Measurements from ENCODE around the gene ARMC5.

Gene ARMC5

DNA sequence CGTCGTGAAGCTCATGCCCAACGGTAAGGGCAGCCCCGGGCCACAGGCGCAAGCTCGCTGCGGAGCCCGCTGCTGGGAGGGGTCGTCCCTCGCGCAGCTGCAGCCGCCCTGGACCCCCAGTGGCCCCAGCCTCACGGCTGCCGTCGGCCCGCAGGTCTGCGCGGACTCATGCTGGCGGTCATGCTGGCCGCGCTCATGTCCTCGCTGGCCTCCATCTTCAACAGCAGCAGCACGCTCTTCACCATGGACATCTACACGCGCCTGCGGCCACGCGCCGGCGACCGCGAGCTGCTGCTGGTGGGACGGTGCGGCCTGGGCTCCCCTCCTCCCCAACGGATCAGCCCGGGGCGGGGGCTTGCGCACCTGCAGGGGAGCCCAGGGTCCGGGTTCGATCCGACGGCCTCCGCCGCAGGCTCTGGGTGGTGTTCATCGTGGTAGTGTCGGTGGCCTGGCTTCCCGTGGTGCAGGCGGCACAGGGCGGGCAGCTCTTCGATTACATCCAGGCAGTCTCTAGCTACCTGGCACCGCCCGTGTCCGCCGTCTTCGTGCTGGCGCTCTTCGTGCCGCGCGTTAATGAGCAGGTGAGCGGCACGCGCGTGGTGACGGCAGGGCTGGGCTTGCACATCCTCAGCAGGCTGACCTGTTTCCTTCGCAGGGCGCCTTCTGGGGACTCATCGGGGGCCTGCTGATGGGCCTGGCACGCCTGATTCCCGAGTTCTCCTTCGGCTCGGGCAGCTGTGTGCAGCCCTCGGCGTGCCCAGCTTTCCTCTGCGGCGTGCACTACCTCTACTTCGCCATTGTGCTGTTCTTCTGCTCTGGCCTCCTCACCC lies 29.4 kb downstream of the ARMC5 start:
- no peak for DNase-seq
- Histone ChIP-seq H4K20me1 (ENCODE audit: insufficient read depth, low read length) (no peaks in the 10 kb centered on the region; the same call in 1 of the 2 replicates), H3K27me3 (ENCODE audit: insufficient read depth, low read length, poor library complexity) (no peaks in the 10 kb centered on the region), H3K4me3 (ENCODE audit: low read depth in 1 of 2, low read length in 2 of 2) (no peak overlapping the region), H3K4me2 (ENCODE audit: insufficient read depth, low read length) (no peak overlapping the region), H3K9me3 (ENCODE audit: insufficient read depth, low read length, severe bottlenecking) (no peaks in the 10 kb centered on the region), H3K36me3 (ENCODE audit: insufficient read depth, low read length) (peaks cover 40% of the 10 kb centered on the region), H3K27ac (ENCODE audit: low read length) (no peak overlapping the region), H3K9ac (ENCODE audit: low read depth, low read length) (no peak overlapping the region), H3K79me2 (ENCODE audit: insufficient read depth, low read length) (no peaks in the 10 kb centered on the region), H2AFZ (ENCODE audit: low read depth, low read length) (no peak overlapping the region), H3K4me1 (ENCODE audit: insufficient read depth, low read length) (no peaks in the 10 kb centered on the region)
- ATAC-seq (ENCODE audit: insufficient read depth, low read depth): no peak
- TF ChIP-seq, protein P1, sequence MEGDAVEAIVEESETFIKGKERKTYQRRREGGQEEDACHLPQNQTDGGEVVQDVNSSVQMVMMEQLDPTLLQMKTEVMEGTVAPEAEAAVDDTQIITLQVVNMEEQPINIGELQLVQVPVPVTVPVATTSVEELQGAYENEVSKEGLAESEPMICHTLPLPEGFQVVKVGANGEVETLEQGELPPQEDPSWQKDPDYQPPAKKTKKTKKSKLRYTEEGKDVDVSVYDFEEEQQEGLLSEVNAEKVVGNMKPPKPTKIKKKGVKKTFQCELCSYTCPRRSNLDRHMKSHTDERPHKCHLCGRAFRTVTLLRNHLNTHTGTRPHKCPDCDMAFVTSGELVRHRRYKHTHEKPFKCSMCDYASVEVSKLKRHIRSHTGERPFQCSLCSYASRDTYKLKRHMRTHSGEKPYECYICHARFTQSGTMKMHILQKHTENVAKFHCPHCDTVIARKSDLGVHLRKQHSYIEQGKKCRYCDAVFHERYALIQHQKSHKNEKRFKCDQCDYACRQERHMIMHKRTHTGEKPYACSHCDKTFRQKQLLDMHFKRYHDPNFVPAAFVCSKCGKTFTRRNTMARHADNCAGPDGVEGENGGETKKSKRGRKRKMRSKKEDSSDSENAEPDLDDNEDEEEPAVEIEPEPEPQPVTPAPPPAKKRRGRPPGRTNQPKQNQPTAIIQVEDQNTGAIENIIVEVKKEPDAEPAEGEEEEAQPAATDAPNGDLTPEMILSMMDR (IDR thresholded peaks at IDR 0.05; ENCODE audit: borderline replicate concordance, extremely low read depth, low read length, poor library complexity, severe bottlenecking): no peak
- TF ChIP-seq EZH2 (IDR thresholded peaks at IDR 0.05; ENCODE audit: borderline replicate concordance, low read depth, low read length, severe bottlenecking): no peak

DNA sequence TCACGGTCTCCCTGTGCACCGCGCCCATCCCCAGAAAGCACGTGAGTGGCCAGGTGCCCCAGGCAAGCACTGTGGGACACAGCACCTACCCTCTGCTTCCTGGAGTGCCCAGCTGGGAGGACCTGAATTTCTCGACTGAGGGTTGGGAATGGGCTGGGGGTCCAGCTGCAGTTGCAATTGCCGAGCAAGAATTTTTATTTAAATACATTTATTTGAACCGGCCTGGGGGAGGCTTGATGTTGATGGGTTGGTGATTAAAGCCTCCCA lies 29.9 kb downstream of the ARMC5 start:
- Histone ChIP-seq H3K27me3 (ENCODE audit: insufficient read depth, low read length, poor library complexity) (no peaks in the 10 kb centered on the region), H4K20me1 (ENCODE audit: insufficient read depth, low read length) (no peaks in the 10 kb centered on the region; the same call in 1 of the 2 replicates), H3K9ac (ENCODE audit: low read depth, low read length) (no peak overlapping the region), H3K4me3 (ENCODE audit: low read depth in 1 of 2, low read length in 2 of 2) (no peak overlapping the region), H3K79me2 (ENCODE audit: insufficient read depth, low read length) (no peaks in the 10 kb centered on the region), H3K27ac (ENCODE audit: low read length) (no peak overlapping the region), H3K9me3 (ENCODE audit: insufficient read depth, low read length, severe bottlenecking) (no peaks in the 10 kb centered on the region), H3K36me3 (ENCODE audit: insufficient read depth, low read length) (peaks cover 42% of the 10 kb centered on the region), H3K4me1 (ENCODE audit: insufficient read depth, low read length) (no peaks in the 10 kb centered on the region), H2AFZ (ENCODE audit: low read depth, low read length) (no peak overlapping the region), H3K4me2 (ENCODE audit: insufficient read depth, low read length) (no peak overlapping the region)
- ATAC-seq (ENCODE audit: insufficient read depth, low read depth) (no peak), DNase-seq (no peak)
- TF ChIP-seq, protein P1 (IDR thresholded peaks at IDR 0.05; ENCODE audit: borderline replicate concordance, extremely low read depth, low read length, poor library complexity, severe bottlenecking): no peak
- TF ChIP-seq EZH2 (IDR thresholded peaks at IDR 0.05; ENCODE audit: borderline replicate concordance, low read depth, low read length, severe bottlenecking): no peak

DNA sequence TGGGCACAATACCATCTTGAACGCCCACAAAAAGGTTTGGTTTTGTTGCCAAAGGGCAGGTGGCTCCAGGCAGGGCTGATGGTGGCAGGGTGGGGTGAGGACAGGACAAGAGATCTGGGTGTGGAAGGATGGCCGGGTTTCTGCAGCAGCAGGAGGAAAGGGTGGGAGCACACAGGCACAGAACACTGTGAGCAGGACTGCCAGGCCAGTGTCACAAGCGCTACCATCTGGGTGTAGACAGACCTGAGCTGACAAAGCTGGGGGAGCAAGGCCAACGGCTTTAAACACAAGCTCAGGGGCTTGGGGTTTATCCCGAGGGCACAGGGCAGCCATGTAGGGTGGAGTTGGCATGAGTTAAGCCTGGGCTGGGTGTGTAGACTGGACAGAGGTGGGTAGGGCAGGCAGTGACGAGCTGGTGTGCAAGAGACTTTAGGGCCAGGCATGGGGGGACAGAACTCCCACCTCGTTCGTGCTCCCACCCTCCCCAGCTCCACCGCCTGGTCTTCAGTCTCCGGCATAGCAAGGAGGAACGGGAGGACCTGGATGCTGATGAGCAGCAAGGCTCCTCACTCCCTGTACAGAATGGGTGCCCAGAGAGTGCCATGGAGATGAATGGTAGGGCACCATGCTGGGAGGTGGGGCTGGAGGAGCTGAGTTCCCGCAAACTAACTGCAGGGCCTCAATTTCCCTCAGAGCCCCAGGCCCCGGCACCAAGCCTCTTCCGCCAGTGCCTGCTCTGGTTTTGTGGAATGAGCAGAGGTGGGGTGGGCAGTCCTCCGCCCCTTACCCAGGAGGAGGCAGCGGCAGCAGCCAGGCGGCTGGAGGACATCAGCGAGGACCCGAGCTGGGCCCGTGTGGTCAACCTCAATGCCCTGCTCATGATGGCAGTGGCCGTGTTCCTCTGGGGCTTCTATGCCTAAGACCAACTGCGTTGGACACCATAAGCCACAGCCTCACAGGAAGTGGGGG lies 30.6 kb downstream of the ARMC5 start:
- H3K9ac ChIP-seq (ENCODE audit: low read depth, low read length): no peak overlapping the region
- H3K4me3 ChIP-seq (ENCODE audit: low read depth in 1 of 2, low read length in 2 of 2): no peak overlapping the region
- no peaks in the 10 kb centered on the region for H3K27me3 ChIP-seq (ENCODE audit: insufficient read depth, low read length, poor library complexity)
- H3K36me3 ChIP-seq (ENCODE audit: insufficient read depth, low read length): peaks cover 43% of the 10 kb centered on the region
- H3K27ac ChIP-seq (ENCODE audit: low read length): no peak overlapping the region
- no peak overlapping the region for H3K4me2 ChIP-seq (ENCODE audit: insufficient read depth, low read length)
- H3K9me3 ChIP-seq (ENCODE audit: insufficient read depth, low read length, severe bottlenecking): no peaks in the 10 kb centered on the region
- no peak overlapping the region for H2AFZ ChIP-seq (ENCODE audit: low read depth, low read length)
- DNase-seq (no peak), ATAC-seq (ENCODE audit: insufficient read depth, low read depth) (no peak)
- H3K79me2 ChIP-seq (ENCODE audit: insufficient read depth, low read length): no peaks in the 10 kb centered on the region
- H3K4me1 ChIP-seq (ENCODE audit: insufficient read depth, low read length): no peaks in the 10 kb centered on the region
- no peaks in the 10 kb centered on the region; the same call in 1 of the 2 replicates for H4K20me1 ChIP-seq (ENCODE audit: insufficient read depth, low read length)
- TF ChIP-seq, protein P1 (IDR thresholded peaks at IDR 0.05; ENCODE audit: borderline replicate concordance, extremely low read depth, low read length, poor library complexity, severe bottlenecking): no peak
- no peak for TF ChIP-seq EZH2 (IDR thresholded peaks at IDR 0.05; ENCODE audit: borderline replicate concordance, low read depth, low read length, severe bottlenecking)
